ENCODE data around the gene RICTOR. TPM values are rescaled to one million over a fixed set of nuclear protein-coding genes. Genes with fewer than 3 reads are reported as not detected.

Gene RICTOR
- polyA plus RNA-seq, 1 donor from 2014 or later, result 12.9 TPM

DNA sequence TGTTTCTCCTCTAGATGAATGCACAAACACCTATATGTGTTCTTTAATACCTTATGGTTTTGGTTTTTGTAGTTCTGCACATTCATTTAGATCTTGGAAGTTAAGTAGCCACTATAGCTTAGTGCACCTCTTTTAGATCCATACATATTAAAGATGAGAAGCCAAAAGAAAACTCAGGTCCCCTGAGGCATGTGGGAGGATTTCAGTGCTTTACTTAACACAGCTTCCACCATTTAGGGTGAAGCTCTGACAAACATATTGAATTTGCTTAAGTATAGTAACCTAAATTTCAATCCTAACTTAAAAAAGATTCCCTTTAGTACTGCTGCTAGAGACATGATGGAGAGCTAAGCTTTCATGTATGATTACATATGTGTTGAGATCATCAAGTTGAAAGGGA lies 25.6 kb upstream of the RICTOR start (continued):
- no peak for TF ChIP-seq EP300 (conservative IDR thresholded peaks at IDR 0.05; ENCODE audit: poor library complexity, severe bottlenecking)
- no peak for TF ChIP-seq MXI1 (conservative IDR thresholded peaks at IDR 0.05; ENCODE audit: poor library complexity, severe bottlenecking)

DNA sequence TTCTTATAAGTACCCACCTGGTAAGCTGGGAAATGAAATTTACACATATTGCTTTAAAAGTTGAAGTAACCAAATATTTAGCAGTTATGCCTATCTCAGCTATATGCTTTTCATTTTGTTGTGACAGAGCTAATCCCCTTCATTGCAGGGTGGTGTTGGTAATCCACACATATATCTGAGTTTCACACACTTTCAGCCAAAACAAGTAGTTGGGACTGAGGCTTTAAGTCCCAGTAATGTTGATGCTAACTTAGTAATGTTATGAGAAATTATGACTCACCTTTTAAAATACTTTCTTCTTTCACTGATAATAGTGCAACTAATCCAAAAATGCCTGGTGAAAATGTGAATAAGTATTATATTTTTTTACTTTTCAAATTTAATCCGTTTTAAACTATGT lies 19.2 kb upstream of the RICTOR start:
- H3K9me3 ChIP-seq (ENCODE audit: low read length), result no peaks in the 10 kb centered on the region
- H3K79me2 ChIP-seq (replicated peaks; ENCODE audit: insufficient read depth, low read length), result no peaks in the 10 kb centered on the region
- no peak overlapping the region for H3K9ac ChIP-seq (ENCODE audit: low read length)
- no peak for TF ChIP-seq SMC3 (conservative IDR thresholded peaks at IDR 0.05; ENCODE audit: poor library complexity)
- TF ChIP-seq EZH2 (IDR thresholded peaks at IDR 0.05; ENCODE audit: borderline replicate concordance, insufficient read depth, low read length, poor library complexity, severe bottlenecking), result no peak
- TF ChIP-seq MXI1 (conservative IDR thresholded peaks at IDR 0.05; ENCODE audit: poor library complexity, severe bottlenecking), result no peak
- TF ChIP-seq POLR2AphosphoS5 (IDR thresholded peaks at IDR 0.05), result no peak
- TF ChIP-seq RAD21 (conservative IDR thresholded peaks at IDR 0.05), result no peak
- no peak for TF ChIP-seq EP300 (conservative IDR thresholded peaks at IDR 0.05; ENCODE audit: poor library complexity, severe bottlenecking)
- TF ChIP-seq, protein P1, sequence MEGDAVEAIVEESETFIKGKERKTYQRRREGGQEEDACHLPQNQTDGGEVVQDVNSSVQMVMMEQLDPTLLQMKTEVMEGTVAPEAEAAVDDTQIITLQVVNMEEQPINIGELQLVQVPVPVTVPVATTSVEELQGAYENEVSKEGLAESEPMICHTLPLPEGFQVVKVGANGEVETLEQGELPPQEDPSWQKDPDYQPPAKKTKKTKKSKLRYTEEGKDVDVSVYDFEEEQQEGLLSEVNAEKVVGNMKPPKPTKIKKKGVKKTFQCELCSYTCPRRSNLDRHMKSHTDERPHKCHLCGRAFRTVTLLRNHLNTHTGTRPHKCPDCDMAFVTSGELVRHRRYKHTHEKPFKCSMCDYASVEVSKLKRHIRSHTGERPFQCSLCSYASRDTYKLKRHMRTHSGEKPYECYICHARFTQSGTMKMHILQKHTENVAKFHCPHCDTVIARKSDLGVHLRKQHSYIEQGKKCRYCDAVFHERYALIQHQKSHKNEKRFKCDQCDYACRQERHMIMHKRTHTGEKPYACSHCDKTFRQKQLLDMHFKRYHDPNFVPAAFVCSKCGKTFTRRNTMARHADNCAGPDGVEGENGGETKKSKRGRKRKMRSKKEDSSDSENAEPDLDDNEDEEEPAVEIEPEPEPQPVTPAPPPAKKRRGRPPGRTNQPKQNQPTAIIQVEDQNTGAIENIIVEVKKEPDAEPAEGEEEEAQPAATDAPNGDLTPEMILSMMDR (IDR thresholded peaks at IDR 0.05; ENCODE audit: poor library complexity, severe bottlenecking), result no peak
- TF ChIP-seq, protein P2, sequence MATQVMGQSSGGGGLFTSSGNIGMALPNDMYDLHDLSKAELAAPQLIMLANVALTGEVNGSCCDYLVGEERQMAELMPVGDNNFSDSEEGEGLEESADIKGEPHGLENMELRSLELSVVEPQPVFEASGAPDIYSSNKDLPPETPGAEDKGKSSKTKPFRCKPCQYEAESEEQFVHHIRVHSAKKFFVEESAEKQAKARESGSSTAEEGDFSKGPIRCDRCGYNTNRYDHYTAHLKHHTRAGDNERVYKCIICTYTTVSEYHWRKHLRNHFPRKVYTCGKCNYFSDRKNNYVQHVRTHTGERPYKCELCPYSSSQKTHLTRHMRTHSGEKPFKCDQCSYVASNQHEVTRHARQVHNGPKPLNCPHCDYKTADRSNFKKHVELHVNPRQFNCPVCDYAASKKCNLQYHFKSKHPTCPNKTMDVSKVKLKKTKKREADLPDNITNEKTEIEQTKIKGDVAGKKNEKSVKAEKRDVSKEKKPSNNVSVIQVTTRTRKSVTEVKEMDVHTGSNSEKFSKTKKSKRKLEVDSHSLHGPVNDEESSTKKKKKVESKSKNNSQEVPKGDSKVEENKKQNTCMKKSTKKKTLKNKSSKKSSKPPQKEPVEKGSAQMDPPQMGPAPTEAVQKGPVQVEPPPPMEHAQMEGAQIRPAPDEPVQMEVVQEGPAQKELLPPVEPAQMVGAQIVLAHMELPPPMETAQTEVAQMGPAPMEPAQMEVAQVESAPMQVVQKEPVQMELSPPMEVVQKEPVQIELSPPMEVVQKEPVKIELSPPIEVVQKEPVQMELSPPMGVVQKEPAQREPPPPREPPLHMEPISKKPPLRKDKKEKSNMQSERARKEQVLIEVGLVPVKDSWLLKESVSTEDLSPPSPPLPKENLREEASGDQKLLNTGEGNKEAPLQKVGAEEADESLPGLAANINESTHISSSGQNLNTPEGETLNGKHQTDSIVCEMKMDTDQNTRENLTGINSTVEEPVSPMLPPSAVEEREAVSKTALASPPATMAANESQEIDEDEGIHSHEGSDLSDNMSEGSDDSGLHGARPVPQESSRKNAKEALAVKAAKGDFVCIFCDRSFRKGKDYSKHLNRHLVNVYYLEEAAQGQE (IDR thresholded peaks at IDR 0.05; ENCODE audit: borderline replicate concordance), result no peak
- no peak for TF ChIP-seq TAF1 (IDR thresholded peaks at IDR 0.05; ENCODE audit: low read depth)
- no peak overlapping the region for H3K4me3 ChIP-seq (ENCODE audit: low read length)
- H3K36me3 ChIP-seq (ENCODE audit: insufficient read depth, low read length), result no peaks in the 10 kb centered on the region
- H3K27ac ChIP-seq (ENCODE audit: low read length), result no peak overlapping the region
- no peak overlapping the region for H3K4me2 ChIP-seq (ENCODE audit: low read length)
- no peaks in the 10 kb centered on the region for H3K9me2 ChIP-seq (ENCODE audit: insufficient read depth, low read length)
- H2AFZ ChIP-seq (ENCODE audit: low read depth, low read length), result no peak overlapping the region
- no peaks in the 10 kb centered on the region for H3F3A ChIP-seq (ENCODE audit: insufficient read depth, low read length, poor library complexity, severe bottlenecking)
- H4K20me1 ChIP-seq (ENCODE audit: insufficient read depth), result no peaks in the 10 kb centered on the region
- no peaks in the 10 kb centered on the region for H3K27me3 ChIP-seq (ENCODE audit: insufficient read depth, low read depth, low read length)

DNA sequence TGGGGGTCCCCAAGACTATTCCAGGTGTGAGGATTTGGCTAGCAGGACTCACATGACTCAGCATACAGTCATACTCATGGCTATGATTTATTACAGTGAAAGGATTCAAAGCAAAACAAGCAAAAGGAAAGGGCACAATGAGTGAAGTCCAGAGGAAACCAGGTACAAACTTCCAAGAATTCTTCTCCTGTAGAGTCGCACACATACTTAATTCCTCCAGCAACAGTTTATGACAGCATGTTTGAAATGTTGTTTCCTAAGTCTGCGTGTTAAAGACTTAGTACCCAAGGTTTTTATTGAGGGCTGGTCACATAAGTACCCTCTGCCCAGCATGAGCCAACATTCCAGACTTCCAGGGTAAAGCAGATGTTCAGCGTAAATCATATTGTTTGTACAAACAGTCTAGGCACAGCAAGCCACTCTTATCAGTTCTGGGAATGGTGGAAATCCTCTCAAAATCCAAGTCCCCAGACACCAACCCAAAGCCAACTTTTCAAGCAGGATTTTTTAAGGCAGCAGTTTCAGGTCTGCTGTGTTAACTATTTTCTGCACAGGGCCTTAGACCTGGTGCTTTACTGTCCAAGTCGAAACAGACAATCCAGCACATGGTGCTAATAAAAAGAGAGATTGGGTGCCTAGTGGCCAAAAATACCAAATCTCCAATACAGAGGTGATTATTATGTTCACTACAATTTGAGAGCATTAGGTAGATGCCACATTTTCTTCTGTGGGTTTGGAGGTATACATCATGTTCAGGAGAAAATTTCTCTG lies 18.6 kb upstream of the RICTOR start:
- H3K9ac ChIP-seq (ENCODE audit: low read length), result no peak overlapping the region
- TF ChIP-seq, protein P2 (IDR thresholded peaks at IDR 0.05; ENCODE audit: borderline replicate concordance), result no peak
- no peak for TF ChIP-seq TAF1 (IDR thresholded peaks at IDR 0.05; ENCODE audit: low read depth)
- TF ChIP-seq, protein P1 (IDR thresholded peaks at IDR 0.05; ENCODE audit: poor library complexity, severe bottlenecking), result no peak

More for the DNA sequence above, 18.6 kb upstream of the RICTOR start:
- Histone ChIP-seq H3K79me2 (replicated peaks; ENCODE audit: insufficient read depth, low read length) (no peaks in the 10 kb centered on the region), H3K4me3 (ENCODE audit: low read length) (no peak overlapping the region), H3K9me3 (ENCODE audit: low read length) (no peaks in the 10 kb centered on the region), H3K27me3 (ENCODE audit: insufficient read depth, low read depth, low read length) (no peaks in the 10 kb centered on the region), H3K36me3 (ENCODE audit: insufficient read depth, low read length) (no peaks in the 10 kb centered on the region), H3K9me2 (ENCODE audit: insufficient read depth, low read length) (no peaks in the 10 kb centered on the region), H4K20me1 (ENCODE audit: insufficient read depth) (no peaks in the 10 kb centered on the region), H2AFZ (ENCODE audit: low read depth, low read length) (no peak overlapping the region), H3F3A (ENCODE audit: insufficient read depth, low read length, poor library complexity, severe bottlenecking) (no peaks in the 10 kb centered on the region), H3K4me2 (ENCODE audit: low read length) (no peak overlapping the region), H3K27ac (ENCODE audit: low read length) (no peak overlapping the region)

Data from neural cell (in vitro differentiated cells).